ENCODE results near the gene CSPG5.
A peak's percentile ranks its signal among the peaks of the same experiment; 100 is the strongest.

Gene CSPG5

GRCh38 chr3:47513125-47513929 lies 65.3 kb downstream of the CSPG5 start, which contains the start of gene ELP6:
Gene ELP6 (minus strand): TSS chr3:47513712. CDS start chr3:47513590, 122 bp downstream.
- TF ChIP-seq, protein P1, sequence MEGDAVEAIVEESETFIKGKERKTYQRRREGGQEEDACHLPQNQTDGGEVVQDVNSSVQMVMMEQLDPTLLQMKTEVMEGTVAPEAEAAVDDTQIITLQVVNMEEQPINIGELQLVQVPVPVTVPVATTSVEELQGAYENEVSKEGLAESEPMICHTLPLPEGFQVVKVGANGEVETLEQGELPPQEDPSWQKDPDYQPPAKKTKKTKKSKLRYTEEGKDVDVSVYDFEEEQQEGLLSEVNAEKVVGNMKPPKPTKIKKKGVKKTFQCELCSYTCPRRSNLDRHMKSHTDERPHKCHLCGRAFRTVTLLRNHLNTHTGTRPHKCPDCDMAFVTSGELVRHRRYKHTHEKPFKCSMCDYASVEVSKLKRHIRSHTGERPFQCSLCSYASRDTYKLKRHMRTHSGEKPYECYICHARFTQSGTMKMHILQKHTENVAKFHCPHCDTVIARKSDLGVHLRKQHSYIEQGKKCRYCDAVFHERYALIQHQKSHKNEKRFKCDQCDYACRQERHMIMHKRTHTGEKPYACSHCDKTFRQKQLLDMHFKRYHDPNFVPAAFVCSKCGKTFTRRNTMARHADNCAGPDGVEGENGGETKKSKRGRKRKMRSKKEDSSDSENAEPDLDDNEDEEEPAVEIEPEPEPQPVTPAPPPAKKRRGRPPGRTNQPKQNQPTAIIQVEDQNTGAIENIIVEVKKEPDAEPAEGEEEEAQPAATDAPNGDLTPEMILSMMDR (IDR thresholded peaks at IDR 0.05) = peak; percentile 67
- TF ChIP-seq ZFX (IDR thresholded peaks at IDR 0.05; ENCODE audit: borderline replicate concordance) = no peak
- peak within 1 kb of the TSS; percentile 98 for H3K27ac ChIP-seq

GRCh38 chr3:47512416-47513124 lies 66.1 kb downstream of the CSPG5 start:
- TF ChIP-seq, protein P1 (IDR thresholded peaks at IDR 0.05) = no peak
- no peak for TF ChIP-seq ZFX (IDR thresholded peaks at IDR 0.05; ENCODE audit: borderline replicate concordance)
- peak overlapping the region; percentile 98 for H3K27ac ChIP-seq
